GM23338 (cell line): ENCODE measurements around the gene SMIM22. TPM values are rescaled to one million over a fixed set of nuclear protein-coding genes. Genes with fewer than 3 reads are reported as not detected.
A peak's percentile ranks its signal among the peaks of the same experiment; 100 is the strongest.

Experiments used
- ATAC-seq: fragments of 200-7000 bp; cut with Tn5 transposase; 3 replicates; pipeline ENCODE4 v1.9.1; 2020
- DNase-seq: peaks from one replicate; pipeline ENCODE4 v3.0.0-alpha.2; 2015; ENCODE audit warnings: low spot score
- H2AFZ ChIP-seq: fragments of 200-600 bp; sonication (generic); 2 replicates; pipeline ENCODE4 v1.8.0; 2016; ENCODE audit warnings: antibody characterized with exemption, mild to moderate bottlenecking, moderate library complexity
- H3F3A ChIP-seq: fragments of 200-600 bp; sonication (generic); replicated peaks from 2 replicates; pipeline ENCODE4 v1.8.0; 2017; ENCODE audit warnings: antibody characterized with exemption, mixed run types, low read depth
- H3K27ac ChIP-seq: fragments of 200-600 bp; sonication (generic); 2 replicates; pipeline ENCODE4 v1.6.1; 2016; ENCODE audit warnings: low read depth
- H3K27me3 ChIP-seq: fragments of 200-600 bp; sonication (generic); 2 replicates; pipeline ENCODE4 v1.8.0; 2016; ENCODE audit warnings: mild to moderate bottlenecking, mixed run types, moderate library complexity; ENCODE audit not compliant: insufficient read depth
- H3K36me3 ChIP-seq: fragments of 200-600 bp; sonication (generic); 2 replicates; pipeline ENCODE4 v1.8.0; 2016; ENCODE audit warnings: mild to moderate bottlenecking; ENCODE audit not compliant: insufficient read depth
- H3K4me1 ChIP-seq: fragments of 200-600 bp; sonication (generic); 2 replicates; pipeline ENCODE4 v1.8.0; 2016; ENCODE audit warnings: mild to moderate bottlenecking, moderate library complexity; ENCODE audit not compliant: insufficient read depth
- H3K4me2 ChIP-seq: fragments of 200-600 bp; sonication (generic); 2 replicates; pipeline ENCODE4 v1.7.1; 2017; ENCODE audit warnings: mixed run types
- H3K4me3 ChIP-seq: fragments of 200-600 bp; sonication (generic); 2 replicates; pipeline ENCODE4 v1.6.1; 2016; ENCODE audit warnings: mixed run types
- H3K79me2 ChIP-seq: fragments of 200-600 bp; sonication (generic); replicated peaks from 2 replicates; pipeline ENCODE4 v1.8.0; 2017; ENCODE audit warnings: mild to moderate bottlenecking; ENCODE audit not compliant: insufficient read depth
- H3K9me2 ChIP-seq: fragments of 200-600 bp; sonication (generic); 2 replicates; pipeline ENCODE4 v1.8.0; 2017; ENCODE audit not compliant: insufficient read depth
- H4K20me1 ChIP-seq: fragments of 200-600 bp; sonication (generic); replicated peaks from 2 replicates; pipeline ENCODE4 v1.8.0; 2017; ENCODE audit warnings: mild to moderate bottlenecking; ENCODE audit not compliant: insufficient read depth
- H3K27ac Mint-ChIP-seq: 2 replicates; pipeline ENCODE4 v1.8.0; 2020; ENCODE audit warnings: inconsistent platforms, mild to moderate bottlenecking, moderate library complexity, mixed read lengths
- H3K27me3 Mint-ChIP-seq: 3 replicates; pipeline ENCODE4 v1.8.0; 2022; ENCODE audit warnings: low read depth, mild to moderate bottlenecking, moderate library complexity, mixed read lengths, inconsistent platforms; ENCODE audit not compliant: insufficient read depth, poor library complexity
- H3K36me3 Mint-ChIP-seq: 3 replicates; pipeline ENCODE4 v1.8.0; 2021; ENCODE audit warnings: low read depth, mild to moderate bottlenecking, inconsistent platforms, moderate library complexity, mixed read lengths
- H3K4me1 Mint-ChIP-seq: 3 replicates; pipeline ENCODE4 v1.8.0; 2020; ENCODE audit warnings: mild to moderate bottlenecking, inconsistent platforms, mixed read lengths
- H3K4me3 Mint-ChIP-seq: 3 replicates; pipeline ENCODE4 v1.8.0; 2021; ENCODE audit warnings: moderate library complexity, mild to moderate bottlenecking, inconsistent platforms, mixed read lengths
- H3K9me3 Mint-ChIP-seq: 3 replicates; pipeline ENCODE4 v1.8.0; 2020; ENCODE audit warnings: moderate library complexity, mild to moderate bottlenecking, inconsistent platforms, mixed read lengths
- CTCF ChIP-seq, 2 experiments: fragments of 200-600 bp in 1 of 2; sonication (generic) in 1 of 2; conservative IDR thresholded peaks; 2 replicates each; pipeline versions ENCODE4 v1.5.1 to v1.6.1; 2016 to 2017; ENCODE audit warnings: antibody characterized with exemption in 2 of 2, low read depth in 2 of 2, mild to moderate bottlenecking in 2 of 2, moderate library complexity in 1 of 2
- ETS1 ChIP-seq: IDR thresholded peaks from 2 replicates; pipeline ENCODE4 v1.6.1; 2016; ENCODE audit warnings: antibody characterized with exemption
- EZH2 ChIP-seq: fragments of 200-600 bp; sonication (generic); IDR thresholded peaks from one replicate; pipeline ENCODE4 v1.8.0; 2017; ENCODE audit warnings: antibody characterized with exemption, mild to moderate bottlenecking, low read depth; ENCODE audit not compliant: unreplicated experiment
- EZH2phosphoT487 ChIP-seq: fragments of 200-600 bp; sonication (generic); IDR thresholded peaks from one replicate; pipeline ENCODE4 v1.8.1; 2018; ENCODE audit warnings: antibody characterized with exemption; ENCODE audit not compliant: unreplicated experiment
- NANOG ChIP-seq: IDR thresholded peaks from 2 replicates; pipeline ENCODE4 v1.6.1; 2016; ENCODE audit warnings: antibody characterized with exemption, borderline replicate concordance
- POLR2AphosphoS5 ChIP-seq: IDR thresholded peaks from 2 replicates; pipeline ENCODE4 v1.6.1; 2016; ENCODE audit warnings: antibody characterized with exemption, low read depth
- REST ChIP-seq: IDR thresholded peaks from one replicate; pipeline ENCODE4 v1.6.1; 2018; ENCODE audit warnings: antibody characterized with exemption; ENCODE audit not compliant: unreplicated experiment
- STAT1 ChIP-seq: IDR thresholded peaks from one replicate; pipeline ENCODE4 v1.6.1; 2016; ENCODE audit warnings: antibody characterized with exemption; ENCODE audit not compliant: unreplicated experiment
- ZNF462 ChIP-seq: fragments of 250-450 bp; sonication (Bioruptor Pico); IDR thresholded peaks from 2 replicates; pipeline ENCODE4 v1.5.0; 2020; ENCODE audit warnings: mild to moderate bottlenecking, moderate library complexity
- polyA plus RNA-seq: library from polyadenylated mRNA; unstranded; fragments of >200 nt; fragmentation: Nextera tagmentation; extraction: Ambion mirVana; gene quantifications from 2 replicates; pipeline ENCODE4 v1.2.1, GENCODE V29; 2016
- total RNA-seq: library from RNA; depleted of rRNA; stranded (reverse); fragments of >200 nt; shearing (Covaris generic); gene quantifications from 2 replicates; pipeline ENCODE4 v1.2.3, GENCODE V29; 2014

The SMIM22 gene
- total and polyA plus RNA-seq, 2 experiments from 2014 or later, result 1.4 TPM; not detected in 1

GRCh38 chr16:4814542-4815173 lies 19.5 kb downstream of the SMIM22 start:
- Histone ChIP-seq H3K79me2 (0 out of 2 replicates have a peak, but pooled peaks cover 3% of the 10 kb centered on the region), H3K4me2 (no peak overlapping the region), H3K4me3 (no peak overlapping the region), H3K27ac (no peak overlapping the region), H3K36me3 (peaks cover 27% of the 10 kb centered on the region), H3K9me2 (no peaks in the 10 kb centered on the region), H3K4me1 (no peaks in the 10 kb centered on the region), H4K20me1 (no peaks in the 10 kb centered on the region; the same call in 1 of the 2 replicates), H2AFZ (no peak overlapping the region), H3F3A (0 out of 2 replicates have a peak, but pooled peaks cover 8% of the 10 kb centered on the region), H3K27me3 (no peaks in the 10 kb centered on the region)
- H3K4me1 Mint-ChIP-seq, result no peaks in the 10 kb centered on the region
- DNase-seq, result peak; percentile 48
- TF ChIP-seq EZH2 (no peak), EZH2phosphoT487 (no peak), ZNF462 (CRISPR knock-in tag) (no peak), CTCF (conservative IDR thresholded peaks at IDR 0.05; ENCODE audit: low read depth in 2 of 2) (peak; percentile 26 to 37; a peak in 3 of 4 replicates), REST (no peak), ETS1 (no peak), STAT1 (no peak), POLR2AphosphoS5 (no peak), NANOG (no peak)
- no peaks in the 10 kb centered on the region for H3K9me3 Mint-ChIP-seq
- peaks cover 8% of the 10 kb centered on the region for H3K27me3 Mint-ChIP-seq
- peak; percentile 33; the same call in 1 of the 3 replicates for ATAC-seq
- H3K4me3 Mint-ChIP-seq, result no peak overlapping the region
- peaks cover 82% of the 10 kb centered on the region for H3K36me3 Mint-ChIP-seq
- H3K27ac Mint-ChIP-seq, result no peak overlapping the region
